HL-60 (cell line): ENCODE results near the gene IGFLR1.

ENCODE experiments used
- CTCF ChIP-seq: IDR thresholded peaks from one replicate; pipeline ENCODE4 v1.5.1; 2011; ENCODE audit warnings: low read length, control low read depth, inconsistent platforms; ENCODE audit not compliant: insufficient read depth
- GABPA ChIP-seq: IDR thresholded peaks from 2 replicates; pipeline ENCODE4 v1.6.1; 2012; ENCODE audit warnings: low read depth
- POLR2AphosphoS5 ChIP-seq: IDR thresholded peaks from 2 replicates; pipeline ENCODE4 v1.6.1; 2012; ENCODE audit warnings: low read depth

DNA sequence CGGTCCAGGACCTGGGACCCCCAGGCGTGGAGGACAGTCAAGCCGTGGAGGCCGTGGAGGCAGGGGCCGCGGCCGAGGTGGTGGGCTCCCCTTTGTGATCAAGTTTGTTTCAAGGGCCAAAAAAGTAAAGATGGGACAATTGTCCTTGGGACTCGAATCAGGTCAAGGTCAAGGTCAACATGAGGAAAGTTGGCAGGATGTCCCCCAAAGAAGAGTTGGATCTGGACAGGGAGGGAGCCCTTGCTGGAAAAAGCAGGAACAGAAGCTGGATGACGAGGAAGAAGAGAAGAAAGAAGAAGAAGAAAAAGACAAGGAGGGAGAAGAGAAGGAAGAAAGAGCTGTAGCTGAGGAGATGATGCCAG is 22.1 kb downstream of the IGFLR1 start:
- no peak for TF ChIP-seq CTCF
- TF ChIP-seq POLR2AphosphoS5, result no peak
- TF ChIP-seq GABPA, result no peak
